Smooth muscle cell (in vitro differentiated cells): ENCODE results near the gene HDAC4. TPM values are rescaled to one million over a fixed set of nuclear protein-coding genes. Genes with fewer than 3 reads are reported as not detected.

Experiments used
- DNase-seq: peaks from one replicate; lab custom pipeline; 2025; ENCODE audit not compliant: unreplicated experiment; lab: John Stamatoyannopoulos, UW
- H2AFZ ChIP-seq: fragments of 200-600 bp; sonication (generic); 2 replicates; pipeline ENCODE4 v1.6.0; 2016; ENCODE audit warnings: antibody characterized with exemption, low read depth, mild to moderate bottlenecking
- H3F3A ChIP-seq: fragments of 200-600 bp; sonication (generic); 2 replicates; pipeline ENCODE4 v1.6.0; 2017; ENCODE audit warnings: antibody characterized with exemption, low read depth
- H3K27ac ChIP-seq: fragments of 200-600 bp; sonication (generic); 2 replicates; pipeline ENCODE4 v1.5.1; 2016; ENCODE audit warnings: low read depth, mild to moderate bottlenecking
- H3K27me3 ChIP-seq: fragments of 200-600 bp; sonication (generic); 2 replicates; pipeline ENCODE4 v1.6.1; 2016; ENCODE audit warnings: low read depth, mild to moderate bottlenecking
- H3K36me3 ChIP-seq: fragments of 200-600 bp; sonication (generic); 2 replicates; pipeline ENCODE4 v1.5.1; 2016; ENCODE audit warnings: low read depth
- H3K4me1 ChIP-seq: fragments of 200-600 bp; sonication (generic); 2 replicates; pipeline ENCODE4 v1.5.1; 2016; ENCODE audit warnings: low read depth
- H3K4me2 ChIP-seq: fragments of 200-600 bp; sonication (generic); 2 replicates; pipeline ENCODE4 v1.6.0; 2016; ENCODE audit warnings: mild to moderate bottlenecking
- H3K4me3 ChIP-seq: fragments of 200-600 bp; sonication (generic); 2 replicates; pipeline ENCODE4 v1.5.1; 2016; ENCODE audit warnings: mild to moderate bottlenecking
- H3K79me2 ChIP-seq: fragments of 200-600 bp; sonication (generic); 2 replicates; pipeline ENCODE4 v1.6.0; 2016; ENCODE audit warnings: low read depth, mild to moderate bottlenecking
- H3K9ac ChIP-seq: fragments of 200-600 bp; sonication (generic); 2 replicates; pipeline ENCODE4 v1.6.0; 2016; ENCODE audit warnings: low read depth
- H3K9me3 ChIP-seq: fragments of 200-600 bp; sonication (generic); replicated peaks from 2 replicates; pipeline ENCODE4 v1.5.1; 2016; ENCODE audit warnings: low read depth
- H4K20me1 ChIP-seq: fragments of 200-600 bp; sonication (generic); 2 replicates; pipeline ENCODE4 v1.6.0; 2016; ENCODE audit warnings: low read depth
- WGBS: methylation state at CpG from one replicate; pipeline ENCODE4 v1.1.7; 2016; ENCODE audit warnings: low lambda C conversion rate; 5-methylcytosine and 5-hydroxymethylcytosine counted together
- polyA plus RNA-seq: library from polyadenylated mRNA; unstranded; fragments of >200 nt; fragmentation: Nextera tagmentation; extraction: Ambion mirVana; gene quantifications from 2 replicates; pipeline ENCODE4 v1.2.1, GENCODE V29; 2016
- total RNA-seq: library from RNA; depleted of rRNA; stranded (reverse); fragments of >200 nt; gene quantifications from 2 replicates; pipeline ENCODE4 v1.2.3, GENCODE V29; 2014
- TF ChIP-seq, protein P1 (sequence below): fragments of 200-600 bp; sonication (generic); IDR thresholded peaks from 2 replicates; pipeline ENCODE4 v1.5.1; 2017; ENCODE audit warnings: borderline replicate concordance, mild to moderate bottlenecking, antibody characterized with exemption; ENCODE audit not compliant: insufficient read depth, poor library complexity, severe bottlenecking

Gene HDAC4
- total and polyA plus RNA-seq, 2 experiments from 2014 or later = 6.2 to 35.7 TPM

GRCh38 chr2:239311132-239312040 lies 89.4 kb downstream of the HDAC4 start:
- Histone ChIP-seq H3K79me2 (peaks cover 41% of the 10 kb centered on the region), H3K4me2 (no peak overlapping the region), H3K27me3 (no peaks in the 10 kb centered on the region), H2AFZ (no peak overlapping the region), H3K4me3 (no peak overlapping the region), H3K36me3 (no peaks in the 10 kb centered on the region), H3K9me3 (no peaks in the 10 kb centered on the region), H3F3A (no peaks in the 10 kb centered on the region), H3K4me1 (peaks cover 5% of the 10 kb centered on the region), H3K9ac (no peak overlapping the region), H4K20me1 (peaks cover 67% of the 10 kb centered on the region), H3K27ac (no peak overlapping the region)
- WGBS = 89% methylated on average over 28 of the region's 28 CpGs
- no peak for DNase-seq
- TF ChIP-seq, protein P1, sequence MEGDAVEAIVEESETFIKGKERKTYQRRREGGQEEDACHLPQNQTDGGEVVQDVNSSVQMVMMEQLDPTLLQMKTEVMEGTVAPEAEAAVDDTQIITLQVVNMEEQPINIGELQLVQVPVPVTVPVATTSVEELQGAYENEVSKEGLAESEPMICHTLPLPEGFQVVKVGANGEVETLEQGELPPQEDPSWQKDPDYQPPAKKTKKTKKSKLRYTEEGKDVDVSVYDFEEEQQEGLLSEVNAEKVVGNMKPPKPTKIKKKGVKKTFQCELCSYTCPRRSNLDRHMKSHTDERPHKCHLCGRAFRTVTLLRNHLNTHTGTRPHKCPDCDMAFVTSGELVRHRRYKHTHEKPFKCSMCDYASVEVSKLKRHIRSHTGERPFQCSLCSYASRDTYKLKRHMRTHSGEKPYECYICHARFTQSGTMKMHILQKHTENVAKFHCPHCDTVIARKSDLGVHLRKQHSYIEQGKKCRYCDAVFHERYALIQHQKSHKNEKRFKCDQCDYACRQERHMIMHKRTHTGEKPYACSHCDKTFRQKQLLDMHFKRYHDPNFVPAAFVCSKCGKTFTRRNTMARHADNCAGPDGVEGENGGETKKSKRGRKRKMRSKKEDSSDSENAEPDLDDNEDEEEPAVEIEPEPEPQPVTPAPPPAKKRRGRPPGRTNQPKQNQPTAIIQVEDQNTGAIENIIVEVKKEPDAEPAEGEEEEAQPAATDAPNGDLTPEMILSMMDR = no peak

DNA sequence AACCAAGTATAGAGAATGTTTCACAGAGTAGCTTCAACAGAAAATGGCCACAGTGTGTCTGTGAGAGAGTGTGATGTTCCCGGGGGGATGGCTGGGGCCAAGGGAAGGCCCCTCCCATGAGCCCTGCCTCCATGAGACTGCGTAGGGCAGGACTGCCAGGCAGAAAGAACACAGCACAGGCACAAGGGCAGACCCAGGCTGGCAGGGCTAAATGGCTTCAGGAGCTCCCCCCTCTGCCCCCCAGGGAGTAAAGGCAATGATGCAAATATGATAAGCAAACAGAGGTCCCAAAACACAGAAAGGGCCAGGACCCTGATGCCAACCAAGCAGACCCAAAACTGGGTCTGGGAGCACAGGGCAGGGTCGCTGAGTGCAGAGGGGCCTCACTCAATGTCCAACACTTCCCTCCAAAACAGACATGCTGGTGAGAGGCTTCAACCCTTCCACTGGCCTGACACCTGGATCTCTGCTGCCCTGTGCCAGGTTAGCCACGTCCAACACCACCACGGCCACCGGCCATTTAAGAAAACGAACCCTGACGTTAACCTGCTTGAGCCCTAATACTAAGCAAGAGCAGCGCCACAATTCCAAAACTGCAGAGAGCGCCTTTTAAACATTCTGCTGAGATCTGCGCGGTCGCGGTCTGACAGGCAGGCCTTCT lies 90.3 kb downstream of the HDAC4 start:
- Histone ChIP-seq H4K20me1 (peaks cover 75% of the 10 kb centered on the region), H3K27me3 (no peaks in the 10 kb centered on the region), H3K4me2 (no peak overlapping the region), H3K36me3 (no peaks in the 10 kb centered on the region), H3K9me3 (no peaks in the 10 kb centered on the region), H3F3A (no peaks in the 10 kb centered on the region), H3K79me2 (peaks cover 38% of the 10 kb centered on the region), H3K4me3 (no peak overlapping the region), H3K4me1 (peaks cover 8% of the 10 kb centered on the region), H2AFZ (no peak overlapping the region), H3K27ac (no peak overlapping the region), H3K9ac (no peak overlapping the region)
- WGBS = 95% methylated on average over 14 of the region's 14 CpGs
- no peak for DNase-seq
- TF ChIP-seq, protein P1 = no peak

DNA sequence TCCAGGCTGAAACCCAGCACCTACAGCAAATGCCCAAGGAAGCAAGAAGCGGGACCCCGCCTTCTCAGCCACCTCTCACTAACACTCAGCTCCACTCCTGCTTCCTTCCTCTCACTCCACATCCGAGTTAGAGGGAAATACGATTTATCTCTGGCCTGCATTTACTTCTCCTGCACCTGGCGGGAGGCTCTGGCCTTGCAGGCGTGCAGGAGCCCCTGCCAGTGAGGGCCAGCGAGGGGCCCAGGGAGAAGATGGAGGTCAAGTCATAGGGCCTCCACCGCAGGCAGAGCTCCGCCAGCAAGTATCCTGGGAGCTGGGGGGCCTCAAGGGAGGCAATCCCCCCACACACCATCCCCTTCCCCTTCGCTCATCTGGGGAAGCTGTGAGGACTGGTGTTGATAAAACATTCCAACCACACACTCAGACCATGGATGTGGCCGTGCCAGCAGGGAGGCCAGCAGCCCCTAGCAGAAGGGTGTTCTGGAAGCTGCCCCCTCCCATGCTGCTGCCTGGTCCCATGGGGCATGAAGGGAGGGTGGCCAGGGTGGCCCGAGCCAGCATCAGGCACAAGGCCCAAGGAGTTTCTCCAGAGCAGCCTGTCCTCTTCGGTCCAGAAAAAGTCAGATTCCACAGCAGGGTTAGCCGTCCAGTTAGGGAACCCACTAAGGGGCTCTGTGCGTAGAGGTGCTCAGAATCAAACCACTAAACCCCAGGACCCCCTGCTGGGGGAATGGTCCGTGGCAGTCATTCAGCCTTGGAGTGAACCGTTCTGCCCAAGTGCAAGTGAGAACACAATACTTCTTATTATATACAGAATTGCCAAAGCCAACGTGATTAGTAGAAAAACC lies 91.2 kb downstream of the HDAC4 start:
- no peaks in the 10 kb centered on the region for H3K36me3 ChIP-seq
- H3K9me3 ChIP-seq = no peaks in the 10 kb centered on the region
- 78% methylated on average over 18 of the region's 18 CpGs for WGBS
- peak overlapping the region; percentile 42 for H3K27ac ChIP-seq
- DNase-seq = no peak
- peak overlapping the region; percentile 82 for H3K4me2 ChIP-seq
- peaks cover 14% of the 10 kb centered on the region for H3K4me1 ChIP-seq
- H4K20me1 ChIP-seq = peaks cover 83% of the 10 kb centered on the region
- H3K79me2 ChIP-seq = peaks cover 29% of the 10 kb centered on the region
- no peaks in the 10 kb centered on the region for H3K27me3 ChIP-seq
- H3K9ac ChIP-seq = no peak overlapping the region
- H3F3A ChIP-seq = no peaks in the 10 kb centered on the region
- TF ChIP-seq, protein P1 = no peak
- H2AFZ ChIP-seq = no peak overlapping the region
- H3K4me3 ChIP-seq = peak overlapping the region; percentile 35
